GM23338 (cell line): Measurements from ENCODE around the gene KLHL40. TPM values are rescaled to one million over a fixed set of nuclear protein-coding genes. Genes with fewer than 3 reads are reported as not detected.

Experiments used
- ATAC-seq: fragments of 200-7000 bp; cut with Tn5 transposase; 3 replicates; pipeline ENCODE4 v1.9.1; 2020
- DNase-seq: peaks from one replicate; pipeline ENCODE4 v3.0.0-alpha.2; 2015; ENCODE audit warnings: low spot score
- H2AFZ ChIP-seq: fragments of 200-600 bp; sonication (generic); 2 replicates; pipeline ENCODE4 v1.8.0; 2016; ENCODE audit warnings: antibody characterized with exemption, mild to moderate bottlenecking, moderate library complexity
- H3F3A ChIP-seq: fragments of 200-600 bp; sonication (generic); replicated peaks from 2 replicates; pipeline ENCODE4 v1.8.0; 2017; ENCODE audit warnings: antibody characterized with exemption, mixed run types, low read depth
- H3K27ac ChIP-seq: fragments of 200-600 bp; sonication (generic); 2 replicates; pipeline ENCODE4 v1.6.1; 2016; ENCODE audit warnings: low read depth
- H3K27me3 ChIP-seq: fragments of 200-600 bp; sonication (generic); 2 replicates; pipeline ENCODE4 v1.8.0; 2016; ENCODE audit warnings: mild to moderate bottlenecking, mixed run types, moderate library complexity; ENCODE audit not compliant: insufficient read depth
- H3K36me3 ChIP-seq: fragments of 200-600 bp; sonication (generic); 2 replicates; pipeline ENCODE4 v1.8.0; 2016; ENCODE audit warnings: mild to moderate bottlenecking; ENCODE audit not compliant: insufficient read depth
- H3K4me1 ChIP-seq: fragments of 200-600 bp; sonication (generic); 2 replicates; pipeline ENCODE4 v1.8.0; 2016; ENCODE audit warnings: mild to moderate bottlenecking, moderate library complexity; ENCODE audit not compliant: insufficient read depth
- H3K4me2 ChIP-seq: fragments of 200-600 bp; sonication (generic); 2 replicates; pipeline ENCODE4 v1.7.1; 2017; ENCODE audit warnings: mixed run types
- H3K4me3 ChIP-seq: fragments of 200-600 bp; sonication (generic); 2 replicates; pipeline ENCODE4 v1.6.1; 2016; ENCODE audit warnings: mixed run types
- H3K79me2 ChIP-seq: fragments of 200-600 bp; sonication (generic); replicated peaks from 2 replicates; pipeline ENCODE4 v1.8.0; 2017; ENCODE audit warnings: mild to moderate bottlenecking; ENCODE audit not compliant: insufficient read depth
- H3K9me2 ChIP-seq: fragments of 200-600 bp; sonication (generic); 2 replicates; pipeline ENCODE4 v1.8.0; 2017; ENCODE audit not compliant: insufficient read depth
- H4K20me1 ChIP-seq: fragments of 200-600 bp; sonication (generic); replicated peaks from 2 replicates; pipeline ENCODE4 v1.8.0; 2017; ENCODE audit warnings: mild to moderate bottlenecking; ENCODE audit not compliant: insufficient read depth
- H3K27ac Mint-ChIP-seq: 2 replicates; pipeline ENCODE4 v1.8.0; 2020; ENCODE audit warnings: inconsistent platforms, mild to moderate bottlenecking, moderate library complexity, mixed read lengths
- H3K27me3 Mint-ChIP-seq: 3 replicates; pipeline ENCODE4 v1.8.0; 2022; ENCODE audit warnings: low read depth, mild to moderate bottlenecking, moderate library complexity, mixed read lengths, inconsistent platforms; ENCODE audit not compliant: insufficient read depth, poor library complexity
- H3K36me3 Mint-ChIP-seq: 3 replicates; pipeline ENCODE4 v1.8.0; 2021; ENCODE audit warnings: low read depth, mild to moderate bottlenecking, inconsistent platforms, moderate library complexity, mixed read lengths
- H3K4me1 Mint-ChIP-seq: 3 replicates; pipeline ENCODE4 v1.8.0; 2020; ENCODE audit warnings: mild to moderate bottlenecking, inconsistent platforms, mixed read lengths
- H3K4me3 Mint-ChIP-seq: 3 replicates; pipeline ENCODE4 v1.8.0; 2021; ENCODE audit warnings: moderate library complexity, mild to moderate bottlenecking, inconsistent platforms, mixed read lengths
- H3K9me3 Mint-ChIP-seq: 3 replicates; pipeline ENCODE4 v1.8.0; 2020; ENCODE audit warnings: moderate library complexity, mild to moderate bottlenecking, inconsistent platforms, mixed read lengths
- CREB1 ChIP-seq: fragments of 250-450 bp; sonication (Bioruptor Pico); IDR thresholded peaks from 2 replicates; pipeline ENCODE4 v1.5.0; 2020; ENCODE audit warnings: low read depth, mild to moderate bottlenecking, moderate library complexity
- EZH2 ChIP-seq: fragments of 200-600 bp; sonication (generic); IDR thresholded peaks from one replicate; pipeline ENCODE4 v1.8.0; 2017; ENCODE audit warnings: antibody characterized with exemption, mild to moderate bottlenecking, low read depth; ENCODE audit not compliant: unreplicated experiment
- EZH2phosphoT487 ChIP-seq: fragments of 200-600 bp; sonication (generic); IDR thresholded peaks from one replicate; pipeline ENCODE4 v1.8.1; 2018; ENCODE audit warnings: antibody characterized with exemption; ENCODE audit not compliant: unreplicated experiment
- JUNB ChIP-seq: IDR thresholded peaks from one replicate; pipeline ENCODE4 v1.6.1; 2016; ENCODE audit warnings: antibody characterized with exemption; ENCODE audit not compliant: unreplicated experiment
- NANOG ChIP-seq: IDR thresholded peaks from 2 replicates; pipeline ENCODE4 v1.6.1; 2016; ENCODE audit warnings: antibody characterized with exemption, borderline replicate concordance
- POLR2AphosphoS5 ChIP-seq: IDR thresholded peaks from 2 replicates; pipeline ENCODE4 v1.6.1; 2016; ENCODE audit warnings: antibody characterized with exemption, low read depth
- REST ChIP-seq: IDR thresholded peaks from one replicate; pipeline ENCODE4 v1.6.1; 2018; ENCODE audit warnings: antibody characterized with exemption; ENCODE audit not compliant: unreplicated experiment
- STAT1 ChIP-seq: IDR thresholded peaks from one replicate; pipeline ENCODE4 v1.6.1; 2016; ENCODE audit warnings: antibody characterized with exemption; ENCODE audit not compliant: unreplicated experiment
- ZNF114 ChIP-seq: fragments of 250-450 bp; sonication (Bioruptor Pico); IDR thresholded peaks from 2 replicates; pipeline ENCODE4 v1.5.0; 2020; ENCODE audit warnings: mild to moderate bottlenecking, moderate library complexity
- ZNF331 ChIP-seq: fragments of 250-450 bp; sonication (Bioruptor Pico); IDR thresholded peaks from 2 replicates; pipeline ENCODE4 v1.5.0; 2020; ENCODE audit warnings: low read depth, mild to moderate bottlenecking, moderate library complexity
- polyA plus RNA-seq: library from polyadenylated mRNA; unstranded; fragments of >200 nt; fragmentation: Nextera tagmentation; extraction: Ambion mirVana; gene quantifications from 2 replicates; pipeline ENCODE4 v1.2.1, GENCODE V29; 2016
- total RNA-seq: library from RNA; depleted of rRNA; stranded (reverse); fragments of >200 nt; shearing (Covaris generic); gene quantifications from 2 replicates; pipeline ENCODE4 v1.2.3, GENCODE V29; 2014
- TF ChIP-seq, protein P1 (sequence below), 2 experiments: fragments of 200-600 bp in 1 of 2; sonication (generic) in 1 of 2; conservative IDR thresholded peaks; 2 replicates each; pipeline versions ENCODE4 v1.5.1 to v1.6.1; 2016 to 2017; ENCODE audit warnings: antibody characterized with exemption in 2 of 2, low read depth in 2 of 2, mild to moderate bottlenecking in 2 of 2, moderate library complexity in 1 of 2
- TF ChIP-seq, protein P2 (sequence below): fragments of 250-450 bp; sonication (Bioruptor Pico); IDR thresholded peaks from 2 replicates; pipeline ENCODE4 v1.5.0; 2020; ENCODE audit warnings: mild to moderate bottlenecking, moderate library complexity
- TF ChIP-seq, protein P3 (sequence below): IDR thresholded peaks from 2 replicates; pipeline ENCODE4 v1.6.1; 2016; ENCODE audit warnings: antibody characterized with exemption

The KLHL40 gene
- total and polyA plus RNA-seq, 2 experiments from 2014 or later = not detected

- Histone ChIP-seq H4K20me1 (no peaks in the 10 kb centered on the region), H3K4me2 (no peak overlapping the region), H3K9me2 (no peaks in the 10 kb centered on the region), H3K27ac (no peak overlapping the region), H2AFZ (no peak overlapping the region), H3K4me3 (no peak overlapping the region), H3K4me1 (no peaks in the 10 kb centered on the region), H3K27me3 (no peaks in the 10 kb centered on the region), H3K36me3 (no peaks in the 10 kb centered on the region), H3F3A (no peaks in the 10 kb centered on the region), H3K79me2 (no peaks in the 10 kb centered on the region)
- H3K27ac Mint-ChIP-seq = no peak overlapping the region
- H3K4me1 Mint-ChIP-seq = peaks cover 2% of the 10 kb centered on the region; the same call in 2 of the 3 replicates
- H3K36me3 Mint-ChIP-seq = no peaks in the 10 kb centered on the region
- no peak for ATAC-seq
- H3K27me3 Mint-ChIP-seq = no peaks in the 10 kb centered on the region
- H3K9me3 Mint-ChIP-seq = peaks cover 8% of the 10 kb centered on the region; the same call in 1 of the 3 replicates
- TF ChIP-seq POLR2AphosphoS5 (no peak), REST (no peak), EZH2 (no peak), STAT1 (no peak), JUNB (no peak), EZH2phosphoT487 (no peak), ZNF331 (no peak), CREB1 (CRISPR knock-in tag) (no peak), ZNF114 (CRISPR knock-in tag) (no peak), NANOG (no peak)
- TF ChIP-seq, protein P1, sequence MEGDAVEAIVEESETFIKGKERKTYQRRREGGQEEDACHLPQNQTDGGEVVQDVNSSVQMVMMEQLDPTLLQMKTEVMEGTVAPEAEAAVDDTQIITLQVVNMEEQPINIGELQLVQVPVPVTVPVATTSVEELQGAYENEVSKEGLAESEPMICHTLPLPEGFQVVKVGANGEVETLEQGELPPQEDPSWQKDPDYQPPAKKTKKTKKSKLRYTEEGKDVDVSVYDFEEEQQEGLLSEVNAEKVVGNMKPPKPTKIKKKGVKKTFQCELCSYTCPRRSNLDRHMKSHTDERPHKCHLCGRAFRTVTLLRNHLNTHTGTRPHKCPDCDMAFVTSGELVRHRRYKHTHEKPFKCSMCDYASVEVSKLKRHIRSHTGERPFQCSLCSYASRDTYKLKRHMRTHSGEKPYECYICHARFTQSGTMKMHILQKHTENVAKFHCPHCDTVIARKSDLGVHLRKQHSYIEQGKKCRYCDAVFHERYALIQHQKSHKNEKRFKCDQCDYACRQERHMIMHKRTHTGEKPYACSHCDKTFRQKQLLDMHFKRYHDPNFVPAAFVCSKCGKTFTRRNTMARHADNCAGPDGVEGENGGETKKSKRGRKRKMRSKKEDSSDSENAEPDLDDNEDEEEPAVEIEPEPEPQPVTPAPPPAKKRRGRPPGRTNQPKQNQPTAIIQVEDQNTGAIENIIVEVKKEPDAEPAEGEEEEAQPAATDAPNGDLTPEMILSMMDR (conservative IDR thresholded peaks at IDR 0.05; ENCODE audit: low read depth in 2 of 2) = no peak
- TF ChIP-seq, protein P2, sequence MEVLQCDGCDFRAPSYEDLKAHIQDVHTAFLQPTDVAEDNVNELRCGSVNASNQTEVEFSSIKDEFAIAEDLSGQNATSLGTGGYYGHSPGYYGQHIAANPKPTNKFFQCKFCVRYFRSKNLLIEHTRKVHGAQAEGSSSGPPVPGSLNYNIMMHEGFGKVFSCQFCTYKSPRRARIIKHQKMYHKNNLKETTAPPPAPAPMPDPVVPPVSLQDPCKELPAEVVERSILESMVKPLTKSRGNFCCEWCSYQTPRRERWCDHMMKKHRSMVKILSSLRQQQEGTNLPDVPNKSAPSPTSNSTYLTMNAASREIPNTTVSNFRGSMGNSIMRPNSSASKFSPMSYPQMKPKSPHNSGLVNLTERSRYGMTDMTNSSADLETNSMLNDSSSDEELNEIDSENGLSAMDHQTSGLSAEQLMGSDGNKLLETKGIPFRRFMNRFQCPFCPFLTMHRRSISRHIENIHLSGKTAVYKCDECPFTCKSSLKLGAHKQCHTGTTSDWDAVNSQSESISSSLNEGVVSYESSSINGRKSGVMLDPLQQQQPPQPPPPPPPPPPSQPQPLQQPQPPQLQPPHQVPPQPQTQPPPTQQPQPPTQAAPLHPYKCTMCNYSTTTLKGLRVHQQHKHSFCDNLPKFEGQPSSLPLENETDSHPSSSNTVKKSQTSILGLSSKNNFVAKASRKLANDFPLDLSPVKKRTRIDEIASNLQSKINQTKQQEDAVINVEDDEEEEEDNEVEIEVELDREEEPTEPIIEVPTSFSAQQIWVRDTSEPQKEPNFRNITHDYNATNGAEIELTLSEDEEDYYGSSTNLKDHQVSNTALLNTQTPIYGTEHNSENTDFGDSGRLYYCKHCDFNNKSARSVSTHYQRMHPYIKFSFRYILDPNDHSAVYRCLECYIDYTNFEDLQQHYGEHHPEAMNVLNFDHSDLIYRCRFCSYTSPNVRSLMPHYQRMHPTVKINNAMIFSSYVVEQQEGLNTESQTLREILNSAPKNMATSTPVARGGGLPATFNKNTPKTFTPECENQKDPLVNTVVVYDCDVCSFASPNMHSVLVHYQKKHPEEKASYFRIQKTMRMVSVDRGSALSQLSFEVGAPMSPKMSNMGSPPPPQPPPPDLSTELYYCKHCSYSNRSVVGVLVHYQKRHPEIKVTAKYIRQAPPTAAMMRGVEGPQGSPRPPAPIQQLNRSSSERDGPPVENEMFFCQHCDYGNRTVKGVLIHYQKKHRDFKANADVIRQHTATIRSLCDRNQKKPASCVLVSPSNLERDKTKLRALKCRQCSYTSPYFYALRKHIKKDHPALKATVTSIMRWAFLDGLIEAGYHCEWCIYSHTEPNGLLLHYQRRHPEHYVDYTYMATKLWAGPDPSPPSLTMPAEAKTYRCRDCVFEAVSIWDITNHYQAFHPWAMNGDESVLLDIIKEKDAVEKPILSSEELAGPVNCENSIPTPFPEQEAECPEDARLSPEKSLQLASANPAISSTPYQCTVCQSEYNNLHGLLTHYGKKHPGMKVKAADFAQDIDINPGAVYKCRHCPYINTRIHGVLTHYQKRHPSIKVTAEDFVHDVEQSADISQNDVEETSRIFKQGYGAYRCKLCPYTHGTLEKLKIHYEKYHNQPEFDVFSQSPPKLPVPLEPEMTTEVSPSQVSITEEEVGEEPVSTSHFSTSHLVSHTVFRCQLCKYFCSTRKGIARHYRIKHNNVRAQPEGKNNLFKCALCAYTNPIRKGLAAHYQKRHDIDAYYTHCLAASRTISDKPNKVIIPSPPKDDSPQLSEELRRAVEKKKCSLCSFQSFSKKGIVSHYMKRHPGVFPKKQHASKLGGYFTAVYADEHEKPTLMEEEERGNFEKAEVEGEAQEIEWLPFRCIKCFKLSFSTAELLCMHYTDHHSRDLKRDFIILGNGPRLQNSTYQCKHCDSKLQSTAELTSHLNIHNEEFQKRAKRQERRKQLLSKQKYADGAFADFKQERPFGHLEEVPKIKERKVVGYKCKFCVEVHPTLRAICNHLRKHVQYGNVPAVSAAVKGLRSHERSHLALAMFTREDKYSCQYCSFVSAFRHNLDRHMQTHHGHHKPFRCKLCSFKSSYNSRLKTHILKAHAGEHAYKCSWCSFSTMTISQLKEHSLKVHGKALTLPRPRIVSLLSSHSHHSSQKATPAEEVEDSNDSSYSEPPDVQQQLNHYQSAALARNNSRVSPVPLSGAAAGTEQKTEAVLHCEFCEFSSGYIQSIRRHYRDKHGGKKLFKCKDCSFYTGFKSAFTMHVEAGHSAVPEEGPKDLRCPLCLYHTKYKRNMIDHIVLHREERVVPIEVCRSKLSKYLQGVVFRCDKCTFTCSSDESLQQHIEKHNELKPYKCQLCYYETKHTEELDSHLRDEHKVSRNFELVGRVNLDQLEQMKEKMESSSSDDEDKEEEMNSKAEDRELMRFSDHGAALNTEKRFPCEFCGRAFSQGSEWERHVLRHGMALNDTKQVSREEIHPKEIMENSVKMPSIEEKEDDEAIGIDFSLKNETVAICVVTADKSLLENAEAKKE = no peak
- TF ChIP-seq, protein P3, sequence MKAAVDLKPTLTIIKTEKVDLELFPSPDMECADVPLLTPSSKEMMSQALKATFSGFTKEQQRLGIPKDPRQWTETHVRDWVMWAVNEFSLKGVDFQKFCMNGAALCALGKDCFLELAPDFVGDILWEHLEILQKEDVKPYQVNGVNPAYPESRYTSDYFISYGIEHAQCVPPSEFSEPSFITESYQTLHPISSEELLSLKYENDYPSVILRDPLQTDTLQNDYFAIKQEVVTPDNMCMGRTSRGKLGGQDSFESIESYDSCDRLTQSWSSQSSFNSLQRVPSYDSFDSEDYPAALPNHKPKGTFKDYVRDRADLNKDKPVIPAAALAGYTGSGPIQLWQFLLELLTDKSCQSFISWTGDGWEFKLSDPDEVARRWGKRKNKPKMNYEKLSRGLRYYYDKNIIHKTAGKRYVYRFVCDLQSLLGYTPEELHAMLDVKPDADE = no peak
- H3K4me3 Mint-ChIP-seq = no peak overlapping the region
- DNase-seq = no peak
Measured at GRCh38 chr3:42680271-42680670, 5.1 kb upstream of the KLHL40 start.
